NCI-H2029 treated with DMSO at 0.1 percent for 48 hours (cell line): ENCODE data around the gene PSMA7.
A peak's percentile ranks its signal among the peaks of the same experiment; 100 is the strongest.
"Not testable (repeated sequence)": the region's sequence is repeated elsewhere in the genome, so short reads cannot be mapped to it uniquely, and the experiment has no call there.

Source experiments
- DNase-seq: peaks from one replicate; lab custom pipeline; 2025; lab: John Stamatoyannopoulos, UW

The PSMA7 gene

GRCh38 chr20:62119115-62119514, 24.1 kb downstream of the PSMA7 start:
- no peak for DNase-seq

- DNase-seq = no peak
These were observed 24.8 kb downstream of the PSMA7 start for GRCh38 chr20:62118113-62119043.

GRCh38 chr20:62117658-62118057, 25.5 kb downstream of the PSMA7 start:
- no peak for DNase-seq

GRCh38 chr20:62117362-62117646, 25.9 kb downstream of the PSMA7 start:
- DNase-seq = peak; percentile 6

- no peak for DNase-seq
These were observed 26.4 kb downstream of the PSMA7 start for GRCh38 chr20:62116558-62117361.

GRCh38 chr20:62115800-62116407, 27.3 kb downstream of the PSMA7 start:
- DNase-seq = not testable (repeated sequence)

GRCh38 chr20:62114894-62115293, 28.3 kb downstream of the PSMA7 start:
- DNase-seq = no peak

GRCh38 chr20:62112368-62112767, 30.8 kb downstream of the PSMA7 start:
- no peak for DNase-seq

- DNase-seq = no peak
These were observed 32.0 kb downstream of the PSMA7 start for GRCh38 chr20:62111148-62111547.

GRCh38 chr20:62105592-62105991, 37.6 kb downstream of the PSMA7 start:
- no peak for DNase-seq

- no peak for DNase-seq
These were observed 38.3 kb downstream of the PSMA7 start for GRCh38 chr20:62104791-62105345.

GRCh38 chr20:62104234-62104789, 38.9 kb downstream of the PSMA7 start:
- no peak for DNase-seq

- no peak for DNase-seq
These were observed 39.5 kb downstream of the PSMA7 start for GRCh38 chr20:62103508-62104233.

GRCh38 chr20:62101078-62101477, 42.1 kb downstream of the PSMA7 start:
- DNase-seq = no peak

- DNase-seq = no peak
These were observed 45.2 kb downstream of the PSMA7 start for GRCh38 chr20:62097881-62098407.

GRCh38 chr20:62096421-62097380, 46.5 kb downstream of the PSMA7 start:
- DNase-seq = no peak

GRCh38 chr20:62089393-62089792, 53.8 kb downstream of the PSMA7 start:
- DNase-seq = no peak

GRCh38 chr20:62088258-62089127, 54.7 kb downstream of the PSMA7 start:
- no peak for DNase-seq

- no peak for DNase-seq
These were observed 55.6 kb downstream of the PSMA7 start for GRCh38 chr20:62087632-62088031.
